HFFc6 (cell line): ENCODE results near the gene NFATC2. TPM values are rescaled to one million over a fixed set of nuclear protein-coding genes. Genes with fewer than 3 reads are reported as not detected.

Experiments
- DNase-seq: peaks from one replicate; pipeline ENCODE4 v3.0.0-alpha.2; 2018
- H3K27ac Mint-ChIP-seq: 2 replicates; pipeline ENCODE4 v1.8.0; 2020; ENCODE audit warnings: mild to moderate bottlenecking, mixed read lengths
- H3K27me3 Mint-ChIP-seq: 2 replicates; pipeline ENCODE4 v1.8.0; 2021; ENCODE audit warnings: mild to moderate bottlenecking, moderate library complexity, mixed read lengths; ENCODE audit not compliant: insufficient read depth
- H3K36me3 Mint-ChIP-seq: 2 replicates; pipeline ENCODE4 v1.8.0; 2021; ENCODE audit warnings: low read depth, mixed read lengths
- H3K4me1 Mint-ChIP-seq: 2 replicates; pipeline ENCODE4 v1.8.0; 2020; ENCODE audit warnings: low read depth, mixed read lengths
- H3K4me3 Mint-ChIP-seq: 2 replicates; pipeline ENCODE4 v1.8.0; 2020; ENCODE audit warnings: mild to moderate bottlenecking, moderate library complexity, mixed read lengths
- H3K9me3 Mint-ChIP-seq: 2 replicates; pipeline ENCODE4 v1.8.0; 2020; ENCODE audit warnings: mild to moderate bottlenecking, mixed read lengths
- total RNA-seq, 6 experiments: library from RNA; stranded (reverse); fragmentation: NEBNext Ultra II Directional; extraction: Animal tissue kit (Norgen Biotek cat#: 25700); gene quantifications; 2 replicates in 1 of 6; 3 replicates in 5 of 6; pipeline ENCODE4 v1.2.3, GENCODE V29; 2021
- TF ChIP-seq, protein P1 (sequence below): fragments of 200-600 bp; sonication (generic); IDR thresholded peaks from 2 replicates; pipeline ENCODE4 v1.5.0; 2021; ENCODE audit warnings: antibody characterized with exemption, mild to moderate bottlenecking

Gene NFATC2
- total RNA-seq, 6 experiments from 2014 or later, result 0.50 to 1.1 (median 0.84) TPM

DNA sequence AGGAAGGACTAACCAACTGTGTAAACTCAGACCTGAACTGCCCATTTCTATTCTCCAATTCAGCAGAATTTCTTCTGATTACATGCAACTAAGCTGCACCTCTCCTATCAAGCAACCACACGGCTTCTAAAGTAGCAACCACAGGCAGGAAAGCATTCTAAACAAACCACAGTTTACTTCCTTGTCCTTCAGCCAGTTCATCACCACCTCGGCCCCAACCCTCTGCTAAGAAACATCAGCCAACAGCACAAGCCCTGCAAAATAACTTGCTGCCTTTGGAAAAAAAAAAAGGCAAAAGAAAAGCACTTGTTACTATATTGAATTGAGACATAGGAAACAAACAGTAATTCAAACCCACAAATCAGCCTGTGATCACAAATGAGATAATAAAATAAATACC, 140.3 kb downstream of the NFATC2 start:
- TF ChIP-seq, protein P1, sequence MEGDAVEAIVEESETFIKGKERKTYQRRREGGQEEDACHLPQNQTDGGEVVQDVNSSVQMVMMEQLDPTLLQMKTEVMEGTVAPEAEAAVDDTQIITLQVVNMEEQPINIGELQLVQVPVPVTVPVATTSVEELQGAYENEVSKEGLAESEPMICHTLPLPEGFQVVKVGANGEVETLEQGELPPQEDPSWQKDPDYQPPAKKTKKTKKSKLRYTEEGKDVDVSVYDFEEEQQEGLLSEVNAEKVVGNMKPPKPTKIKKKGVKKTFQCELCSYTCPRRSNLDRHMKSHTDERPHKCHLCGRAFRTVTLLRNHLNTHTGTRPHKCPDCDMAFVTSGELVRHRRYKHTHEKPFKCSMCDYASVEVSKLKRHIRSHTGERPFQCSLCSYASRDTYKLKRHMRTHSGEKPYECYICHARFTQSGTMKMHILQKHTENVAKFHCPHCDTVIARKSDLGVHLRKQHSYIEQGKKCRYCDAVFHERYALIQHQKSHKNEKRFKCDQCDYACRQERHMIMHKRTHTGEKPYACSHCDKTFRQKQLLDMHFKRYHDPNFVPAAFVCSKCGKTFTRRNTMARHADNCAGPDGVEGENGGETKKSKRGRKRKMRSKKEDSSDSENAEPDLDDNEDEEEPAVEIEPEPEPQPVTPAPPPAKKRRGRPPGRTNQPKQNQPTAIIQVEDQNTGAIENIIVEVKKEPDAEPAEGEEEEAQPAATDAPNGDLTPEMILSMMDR, result no peak
- Mint-ChIP-seq H3K36me3 (no peaks in the 10 kb centered on the region), H3K4me1 (no peaks in the 10 kb centered on the region), H3K4me3 (no peak overlapping the region), H3K27me3 (no peaks in the 10 kb centered on the region; the same call in 1 of the 2 replicates), H3K27ac (no peak overlapping the region), H3K9me3 (no peaks in the 10 kb centered on the region)
- no peak for DNase-seq

DNA sequence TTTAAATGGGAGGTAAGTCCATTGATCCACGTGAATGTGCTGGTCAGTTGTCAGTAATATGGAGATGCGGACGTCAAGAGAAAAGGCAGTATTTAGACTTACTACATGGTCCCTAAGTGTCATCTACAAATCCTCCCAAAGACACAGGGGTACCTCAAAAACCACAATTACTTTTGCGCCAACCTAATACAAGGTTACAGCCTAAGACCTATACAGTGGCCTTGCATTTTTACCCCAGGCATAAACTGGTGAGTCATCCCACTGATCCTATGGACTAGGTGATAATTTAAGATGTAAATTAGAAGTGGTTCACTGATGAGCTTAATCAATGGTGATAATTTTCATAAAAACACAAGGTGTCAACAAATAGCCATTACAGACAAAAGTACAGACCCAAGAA, 141.0 kb downstream of the NFATC2 start:
- H3K4me3 Mint-ChIP-seq, result no peak overlapping the region
- TF ChIP-seq, protein P1, result no peak
- H3K27me3 Mint-ChIP-seq, result no peaks in the 10 kb centered on the region; the same call in 1 of the 2 replicates

DNA sequence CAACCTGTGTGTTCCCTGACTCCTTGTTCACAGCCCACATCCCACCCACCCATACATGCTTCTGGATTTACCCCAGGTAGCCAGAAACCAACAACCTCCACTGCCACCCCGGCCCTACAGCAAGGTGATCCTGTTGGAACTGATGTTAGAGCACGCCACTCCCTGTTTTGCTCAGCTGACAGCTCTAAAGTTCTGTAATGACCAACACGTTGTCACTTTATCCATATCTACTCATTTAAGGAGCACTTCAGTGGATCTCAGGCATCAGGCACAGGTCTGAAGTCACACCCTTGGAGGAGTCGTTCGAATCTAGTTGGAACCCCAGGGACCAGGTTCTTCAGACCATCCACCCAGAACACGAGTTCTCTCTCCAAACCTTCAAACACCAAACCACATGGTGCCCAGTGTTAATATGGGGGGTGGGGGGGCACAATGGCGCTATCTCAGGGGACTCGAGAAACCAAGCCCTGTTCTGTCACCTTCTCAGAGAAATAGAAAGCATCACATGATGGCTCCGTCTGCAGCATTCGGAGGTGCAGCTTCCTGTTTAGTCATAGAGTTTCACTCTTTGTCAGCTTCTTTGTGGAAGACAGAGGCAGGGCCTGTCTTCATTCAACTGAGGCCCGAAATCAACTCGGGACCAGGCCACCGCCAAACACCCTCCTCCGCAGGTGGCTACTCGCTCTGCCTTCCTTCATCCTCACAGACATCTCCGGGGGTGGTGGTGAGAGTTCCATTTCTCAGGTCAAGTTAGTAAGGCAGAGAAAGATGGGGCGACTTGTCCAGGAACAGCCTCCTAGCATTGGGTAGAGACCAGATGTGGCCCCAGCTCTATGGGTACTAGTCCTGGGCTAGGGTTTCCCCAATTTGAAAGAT, 142.2 kb downstream of the NFATC2 start:
- H3K27ac Mint-ChIP-seq, result no peak overlapping the region
- no peak overlapping the region for H3K4me3 Mint-ChIP-seq
- no peak for DNase-seq
- TF ChIP-seq, protein P1, result no peak
- no peaks in the 10 kb centered on the region for H3K4me1 Mint-ChIP-seq
- H3K27me3 Mint-ChIP-seq, result no peaks in the 10 kb centered on the region; the same call in 1 of the 2 replicates
- no peaks in the 10 kb centered on the region for H3K9me3 Mint-ChIP-seq
- H3K36me3 Mint-ChIP-seq, result no peaks in the 10 kb centered on the region

More for the DNA sequence above, 141.0 kb downstream of the NFATC2 start:
- Mint-ChIP-seq H3K9me3 (no peaks in the 10 kb centered on the region), H3K27ac (no peak overlapping the region), H3K36me3 (no peaks in the 10 kb centered on the region), H3K4me1 (no peaks in the 10 kb centered on the region)
- DNase-seq, result no peak

DNA sequence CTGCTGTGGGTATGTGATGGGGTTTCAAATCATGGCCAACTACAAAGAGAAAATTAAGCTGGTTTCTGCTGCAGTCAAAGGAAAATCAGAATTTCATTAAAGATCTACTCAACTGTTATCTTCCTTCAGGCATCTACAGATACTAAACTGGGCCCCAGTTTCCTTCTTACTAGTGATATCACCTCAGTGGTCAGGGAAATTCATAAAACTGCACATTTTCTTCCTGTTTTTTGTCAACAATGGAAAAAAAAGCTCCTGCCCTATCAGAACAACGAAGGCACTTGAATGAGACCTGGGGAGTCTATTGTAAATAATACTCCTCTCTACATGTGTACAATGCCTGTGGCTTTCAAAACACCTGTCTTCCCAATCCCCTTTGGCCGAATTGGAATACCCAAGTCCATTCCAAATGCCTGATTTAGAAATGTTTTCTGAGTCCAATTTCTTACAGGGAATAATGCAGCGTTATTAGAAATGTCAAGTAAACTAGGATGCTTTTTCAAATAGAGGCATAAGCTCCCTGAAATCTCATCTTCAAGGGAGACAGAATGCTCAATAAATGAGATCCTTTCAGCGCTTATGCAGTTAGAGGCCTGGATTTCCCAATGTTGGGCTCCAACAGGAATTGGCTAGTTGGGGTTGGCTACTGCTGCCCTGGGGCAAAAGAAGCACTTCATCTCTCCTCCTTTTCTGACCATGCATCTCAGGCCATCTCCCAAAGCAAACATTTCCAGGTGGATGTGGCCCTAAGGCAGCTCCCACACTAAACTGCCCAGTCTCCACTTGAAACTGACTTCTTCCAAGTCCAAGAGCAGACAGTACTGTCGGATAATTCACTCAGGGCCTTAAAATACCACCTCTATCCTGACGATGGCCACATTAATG, 143.3 kb downstream of the NFATC2 start:
- TF ChIP-seq, protein P1, result no peak
- no peak for DNase-seq
- Mint-ChIP-seq H3K4me1 (no peaks in the 10 kb centered on the region), H3K27me3 (peaks cover 1% of the 10 kb centered on the region), H3K36me3 (no peaks in the 10 kb centered on the region), H3K27ac (no peak overlapping the region), H3K4me3 (no peak overlapping the region), H3K9me3 (no peaks in the 10 kb centered on the region)

DNA sequence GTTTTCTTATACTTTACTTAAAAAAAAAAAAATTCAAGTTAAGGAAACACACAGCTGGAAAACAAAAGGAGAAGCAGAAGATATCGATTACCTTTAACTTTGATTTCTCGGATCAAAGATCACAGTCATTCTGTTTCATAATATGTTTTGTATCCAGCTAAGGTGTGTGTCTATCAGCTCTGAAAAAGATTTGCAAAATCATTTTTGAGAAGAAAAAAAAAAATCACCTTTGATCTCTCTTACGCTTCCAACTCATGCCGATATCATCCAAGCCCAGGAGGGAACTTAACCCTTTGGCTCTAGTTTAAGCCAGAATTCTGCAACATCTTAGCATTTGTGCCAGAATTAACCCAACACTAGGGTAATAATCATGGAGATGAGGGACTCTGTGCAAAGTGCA, 144.0 kb downstream of the NFATC2 start:
- Mint-ChIP-seq H3K9me3 (no peaks in the 10 kb centered on the region), H3K4me3 (no peak overlapping the region), H3K27ac (no peak overlapping the region), H3K27me3 (peaks cover 3% of the 10 kb centered on the region), H3K4me1 (no peaks in the 10 kb centered on the region), H3K36me3 (no peaks in the 10 kb centered on the region)
- TF ChIP-seq, protein P1, result no peak
- no peak for DNase-seq
